ENCODE measurements around the gene ZKSCAN8.

DNA sequence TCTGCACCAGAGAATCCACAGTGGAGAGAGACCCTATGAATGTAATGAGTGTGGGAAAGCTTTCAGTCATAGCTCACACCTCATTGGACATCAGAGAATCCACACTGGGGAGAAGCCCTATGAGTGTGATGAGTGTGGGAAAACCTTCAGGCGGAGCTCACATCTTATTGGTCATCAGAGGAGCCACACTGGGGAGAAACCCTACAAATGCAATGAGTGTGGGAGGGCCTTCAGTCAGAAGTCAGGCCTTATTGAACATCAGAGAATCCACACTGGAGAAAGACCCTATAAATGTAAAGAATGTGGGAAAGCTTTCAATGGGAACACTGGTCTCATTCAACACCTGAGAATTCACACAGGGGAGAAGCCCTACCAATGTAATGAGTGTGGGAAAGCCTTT, 11.9 kb downstream of the ZKSCAN8 start:
- TF ChIP-seq POLR2A (IDR thresholded peaks at IDR 0.05; ENCODE audit: low read length): no peak
- TF ChIP-seq GATA1 (IDR thresholded peaks at IDR 0.05; ENCODE audit: low read depth, low read length): no peak
